Measurements from ENCODE around the gene MPRIP. TPM values are rescaled to one million over a fixed set of nuclear protein-coding genes. Genes with fewer than 3 reads are reported as not detected.

The MPRIP gene
- total RNA-seq, 2 donors from 2014 or later: 147 to 269 TPM

DNA sequence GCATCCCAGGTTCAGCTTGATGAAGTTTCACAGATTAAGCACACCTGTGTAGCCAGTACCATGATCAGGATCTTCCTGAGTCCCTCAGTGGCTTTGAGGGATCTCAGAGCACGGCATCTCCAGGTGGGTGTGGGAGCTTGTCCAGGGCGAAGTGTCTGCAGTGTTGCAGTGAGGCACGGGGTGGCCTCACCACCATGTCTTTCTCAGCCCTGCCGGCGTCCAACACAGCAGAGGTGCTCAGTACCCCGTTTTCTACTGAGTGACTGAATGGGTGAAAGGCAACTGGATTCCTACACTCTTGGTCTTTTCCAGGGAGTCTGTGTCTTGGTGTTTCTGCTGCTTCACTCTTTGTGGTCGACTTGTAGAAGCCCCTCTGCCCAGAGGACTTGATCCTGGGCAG is 63.7 kb downstream of the MPRIP start:
- peaks cover 46% of the 10 kb centered on the region for H3K4me1 ChIP-seq
- no peaks in the 10 kb centered on the region for H3K27me3 ChIP-seq
- DNase-seq (no peak), ATAC-seq (no peak)
- no peak for TF ChIP-seq POLR2A (IDR thresholded peaks at IDR 0.05)
- no peak for TF ChIP-seq CTCF (IDR thresholded peaks at IDR 0.05)
- H3K27ac ChIP-seq: peak overlapping the region in 2 of 4 donors; percentile 5 to 42
- H3K4me3 ChIP-seq: no peak overlapping the region
- H3K36me3 ChIP-seq (replicated peaks in 1 of 2; ENCODE audit: insufficient read depth in 1 of 2, low read depth in 2 of 2): no peaks in the 10 kb centered on the region
- intact Hi-C loops (cut with DNase I): no loop called here
- H3K9me3 ChIP-seq: no peaks in the 10 kb centered on the region
- 87 to 92% methylated on average over 3 to 7 of the region's 7 CpGs for WGBS, 2 donors

DNA sequence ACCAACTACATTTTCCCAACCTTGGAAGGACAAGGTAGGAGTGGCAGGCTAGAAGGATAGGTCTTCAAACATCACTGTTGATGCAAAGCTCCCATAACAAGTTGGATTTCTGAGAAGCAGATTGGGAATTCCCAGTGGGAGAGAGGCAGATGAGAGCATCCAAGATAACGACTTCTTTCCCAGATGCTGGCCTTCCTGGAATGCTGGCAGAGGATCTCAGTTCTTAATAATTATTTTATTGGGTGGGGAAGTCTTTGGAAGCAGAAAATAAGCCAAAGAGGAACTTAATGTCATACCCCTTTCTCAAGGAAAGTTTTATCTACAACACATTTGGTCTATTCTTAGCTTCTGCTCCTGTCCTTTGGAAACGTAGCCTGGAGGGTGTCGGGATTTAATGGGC is 64.5 kb downstream of the MPRIP start:
- intact Hi-C loops (cut with DNase I): no loop called here
- TF ChIP-seq CTCF (IDR thresholded peaks at IDR 0.05): no peak
- no peak for TF ChIP-seq POLR2A (IDR thresholded peaks at IDR 0.05)
- DNase-seq (no peak), ATAC-seq (no peak)
- Histone ChIP-seq H3K27me3 (no peaks in the 10 kb centered on the region), H3K27ac (peak overlapping the region in 3 of 4 donors; percentile 10 to 62 (median 42)), H3K4me3 (no peak overlapping the region), H3K9me3 (no peaks in the 10 kb centered on the region), H3K36me3 (replicated peaks in 1 of 2; ENCODE audit: insufficient read depth in 1 of 2, low read depth in 2 of 2) (no peaks in the 10 kb centered on the region), H3K4me1 (peaks cover 53% of the 10 kb centered on the region)
- 69 to 89% methylated on average over 3 of the region's 3 CpGs for WGBS, 2 donors

DNA sequence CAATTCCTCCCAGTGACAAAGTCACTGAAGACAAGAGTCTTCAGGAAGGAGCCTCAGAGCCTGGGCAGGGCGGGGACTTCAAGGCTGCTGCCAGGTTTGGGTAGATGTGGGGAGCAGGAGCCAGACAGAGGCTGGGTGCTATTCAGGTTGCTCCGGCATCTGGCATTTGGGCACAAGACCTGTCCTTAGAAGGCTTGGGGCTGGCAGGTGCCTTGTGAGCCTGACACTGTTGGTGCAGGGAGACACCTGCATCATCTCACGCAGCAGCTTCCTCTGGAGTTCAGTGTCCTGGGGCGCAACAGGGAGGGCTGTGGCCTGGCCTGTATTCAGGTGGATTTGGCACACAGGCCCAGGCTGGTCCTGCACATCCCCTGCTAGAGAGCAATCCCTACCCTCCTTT is 65.0 kb downstream of the MPRIP start:
- H3K27me3 ChIP-seq: no peaks in the 10 kb centered on the region
- H3K4me3 ChIP-seq: no peak overlapping the region
- peaks cover 59% of the 10 kb centered on the region for H3K4me1 ChIP-seq
- no peaks in the 10 kb centered on the region for H3K36me3 ChIP-seq (replicated peaks in 1 of 2; ENCODE audit: insufficient read depth in 1 of 2, low read depth in 2 of 2)
- DNase-seq (no peak), ATAC-seq (no peak)
- TF ChIP-seq POLR2A (IDR thresholded peaks at IDR 0.05): no peak
- TF ChIP-seq CTCF (IDR thresholded peaks at IDR 0.05): no peak
- H3K27ac ChIP-seq: peak overlapping the region; percentile 3 to 62 (median 26)
- WGBS, 2 donors: 88 to 96% methylated on average over 3 to 4 of the region's 4 CpGs
- intact Hi-C loops (cut with DNase I): no loop called here
- H3K9me3 ChIP-seq: no peaks in the 10 kb centered on the region

DNA sequence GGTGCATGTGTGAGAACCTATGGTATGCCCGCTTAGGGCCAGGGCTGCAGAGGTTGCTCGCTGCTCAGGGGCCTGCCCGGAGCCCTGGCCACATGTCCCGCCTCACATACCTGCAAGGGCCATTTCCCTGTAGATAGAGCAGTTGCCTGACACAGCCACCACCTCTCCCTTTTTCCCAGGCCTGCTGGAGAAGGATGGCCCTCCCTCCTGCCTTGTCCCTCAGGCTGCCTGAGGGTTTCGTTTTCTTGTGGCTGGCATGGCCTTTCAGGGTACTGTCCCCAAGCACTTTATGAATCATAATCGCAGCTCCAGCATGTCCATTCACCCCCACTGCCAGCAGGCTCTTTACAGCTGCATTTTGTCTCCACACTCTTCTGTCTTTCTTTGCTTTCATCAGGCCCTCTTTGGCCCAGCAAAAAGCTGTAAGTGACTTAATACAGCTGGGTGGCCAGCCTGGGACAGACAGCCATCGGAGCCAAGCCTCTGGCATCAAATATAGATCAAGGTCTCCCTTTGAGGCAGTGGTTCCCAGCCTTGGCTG is 65.7 kb downstream of the MPRIP start:
- peaks cover 60% of the 10 kb centered on the region for H3K4me1 ChIP-seq
- no peaks in the 10 kb centered on the region for H3K9me3 ChIP-seq
- intact Hi-C loops (cut with DNase I): no loop called here
- peak overlapping the region; percentile 3 to 62 (median 44) for H3K27ac ChIP-seq
- no peaks in the 10 kb centered on the region for H3K36me3 ChIP-seq (replicated peaks in 1 of 2; ENCODE audit: insufficient read depth in 1 of 2, low read depth in 2 of 2)
- ATAC-seq: peak; percentile 19
- DNase-seq: peak in 2 of 4 donors; percentile 34 to 37
- H3K27me3 ChIP-seq: no peaks in the 10 kb centered on the region
- 47 to 57% methylated on average over 5 to 7 of the region's 7 CpGs for WGBS, 2 donors
- no peak overlapping the region for H3K4me3 ChIP-seq
- TF ChIP-seq POLR2A (IDR thresholded peaks at IDR 0.05): no peak
- TF ChIP-seq CTCF (IDR thresholded peaks at IDR 0.05): no peak

DNA sequence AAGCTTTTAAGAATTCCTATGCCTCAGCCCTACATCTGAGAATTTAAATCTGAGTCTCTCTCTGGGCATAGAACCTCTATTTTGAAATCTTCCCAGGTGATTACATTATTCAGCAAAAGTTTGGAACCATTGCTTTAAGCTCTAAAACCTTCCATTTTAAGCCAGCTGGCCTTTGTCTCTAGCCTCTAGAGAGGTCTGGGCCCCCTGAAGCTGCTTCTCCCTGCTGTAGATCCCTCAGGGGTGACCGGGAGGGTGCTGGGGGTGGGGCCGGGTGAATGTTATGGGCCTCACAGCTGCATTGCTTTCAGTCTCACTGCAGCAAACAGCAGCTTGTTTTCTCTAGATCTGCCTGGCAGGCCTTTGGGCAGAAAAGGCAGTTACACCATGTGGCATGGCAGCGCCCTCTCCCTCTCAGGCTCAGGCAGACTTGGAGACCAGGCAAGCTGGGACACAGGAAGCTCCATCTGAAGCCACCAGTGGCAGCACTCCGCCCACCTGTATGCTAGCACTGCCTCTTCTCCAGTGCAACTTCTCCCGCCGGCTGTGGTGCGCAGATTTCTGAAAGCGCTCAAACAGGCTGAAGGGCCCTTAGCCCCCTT is 66.3 kb downstream of the MPRIP start:
- TF ChIP-seq POLR2A (IDR thresholded peaks at IDR 0.05): no peak
- peak in 2 of 7 experiments; percentile 30 to 39 for TF ChIP-seq CTCF (IDR thresholded peaks at IDR 0.05)
- H3K4me1 ChIP-seq: peaks cover 60% of the 10 kb centered on the region
- intact Hi-C loops (cut with DNase I): no loop called here
- H3K27me3 ChIP-seq: no peaks in the 10 kb centered on the region
- no peak for ATAC-seq
- H3K9me3 ChIP-seq: no peaks in the 10 kb centered on the region
- H3K4me3 ChIP-seq: no peak overlapping the region
- peak in 3 of 4 donors; percentile 47 to 66 (median 63) for DNase-seq
- WGBS, 2 donors: 59 to 72% methylated on average over 6 to 8 of the region's 8 CpGs
- peak overlapping the region in 3 of 4 donors; percentile 42 to 62 (median 47) for H3K27ac ChIP-seq
- no peaks in the 10 kb centered on the region for H3K36me3 ChIP-seq (replicated peaks in 1 of 2; ENCODE audit: insufficient read depth in 1 of 2, low read depth in 2 of 2)

All from body of pancreas (tissue), 4 donors.